ENCODE results near the gene CNTNAP5. TPM values are rescaled to one million over a fixed set of nuclear protein-coding genes. Genes with fewer than 3 reads are reported as not detected.

CNTNAP5 gene
- total RNA-seq, 1 experiment from 2014 or later: 0.05 TPM

DNA sequence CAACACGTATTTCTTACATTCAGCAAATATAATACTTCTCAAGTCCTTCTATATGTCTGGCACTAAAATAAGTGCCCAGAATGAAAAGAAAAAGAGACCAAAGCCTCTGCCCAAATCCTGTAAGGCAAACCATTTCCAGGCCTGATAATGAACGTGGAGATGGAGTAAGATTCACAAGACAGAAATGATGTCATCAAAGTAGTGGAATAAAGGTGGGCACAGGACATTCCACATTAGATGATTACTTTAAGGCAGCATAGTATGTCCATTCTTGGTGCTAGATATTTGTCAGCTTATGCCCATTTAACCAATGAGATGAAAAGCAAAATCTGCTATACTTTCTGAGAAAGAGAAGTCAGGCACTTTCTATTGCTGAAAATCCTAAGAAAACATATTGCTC lies 38.5 kb downstream of the CNTNAP5 start:
- no peak for DNase-seq (ENCODE audit: low read depth)

DNA sequence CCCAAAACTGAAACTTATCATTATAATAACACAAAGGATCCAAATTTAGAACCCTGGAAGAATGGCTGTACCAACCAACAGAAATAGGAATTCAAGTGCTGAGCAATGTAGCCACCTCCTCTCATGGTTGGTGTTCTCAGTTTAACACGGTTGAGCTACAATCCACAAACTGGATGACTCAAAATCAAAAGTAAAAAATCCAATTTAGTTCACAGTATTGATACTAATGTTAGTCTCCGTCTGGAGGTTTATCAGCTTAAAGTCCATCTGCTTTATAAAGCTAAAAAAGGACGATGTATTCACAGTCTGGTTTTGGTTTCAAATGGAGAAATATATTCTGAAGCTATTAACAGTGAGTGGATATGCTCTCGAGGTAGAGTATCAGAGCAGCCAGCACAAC lies 40.5 kb downstream of the CNTNAP5 start:
- no peak for DNase-seq (ENCODE audit: low read depth)

DNA sequence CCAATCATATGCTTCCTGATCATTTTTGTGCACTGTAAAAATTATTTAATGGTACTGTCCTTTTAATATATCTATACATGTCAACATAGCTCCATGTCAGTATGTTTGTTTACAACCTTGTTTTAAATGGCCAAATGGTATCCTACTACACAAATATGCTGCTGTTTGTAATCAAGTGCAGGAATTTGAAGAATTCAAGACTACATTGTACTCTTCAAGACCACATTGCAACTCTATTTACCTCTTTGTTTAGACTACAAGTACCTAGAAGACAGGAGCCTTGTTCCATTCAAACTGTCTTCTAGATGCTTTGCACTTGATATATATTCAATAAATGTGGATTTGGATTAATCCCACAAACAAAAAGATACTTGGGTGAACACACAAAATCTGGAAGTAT lies 41.7 kb downstream of the CNTNAP5 start:
- DNase-seq (ENCODE audit: low read depth): no peak

DNA sequence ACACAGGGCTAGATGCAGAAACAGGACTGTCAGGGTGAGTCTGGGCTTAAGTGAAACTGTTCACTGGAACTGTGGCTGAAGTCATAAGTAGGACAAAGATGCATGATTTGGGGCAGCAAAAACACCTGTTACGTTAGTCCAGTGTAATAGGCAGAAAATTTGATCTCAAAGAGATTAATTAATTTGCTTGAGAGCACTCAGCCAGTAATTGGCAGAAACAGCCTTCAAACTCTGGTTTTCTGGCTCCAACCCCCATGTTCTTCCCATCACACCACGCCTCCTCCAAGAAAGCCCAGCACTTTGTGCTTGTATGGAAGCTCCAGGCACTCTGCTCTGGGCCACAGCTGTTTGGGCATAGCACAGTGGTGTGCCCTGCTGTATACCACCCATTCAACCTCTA lies 54.0 kb downstream of the CNTNAP5 start:
- no peak for DNase-seq (ENCODE audit: low read depth)

DNA sequence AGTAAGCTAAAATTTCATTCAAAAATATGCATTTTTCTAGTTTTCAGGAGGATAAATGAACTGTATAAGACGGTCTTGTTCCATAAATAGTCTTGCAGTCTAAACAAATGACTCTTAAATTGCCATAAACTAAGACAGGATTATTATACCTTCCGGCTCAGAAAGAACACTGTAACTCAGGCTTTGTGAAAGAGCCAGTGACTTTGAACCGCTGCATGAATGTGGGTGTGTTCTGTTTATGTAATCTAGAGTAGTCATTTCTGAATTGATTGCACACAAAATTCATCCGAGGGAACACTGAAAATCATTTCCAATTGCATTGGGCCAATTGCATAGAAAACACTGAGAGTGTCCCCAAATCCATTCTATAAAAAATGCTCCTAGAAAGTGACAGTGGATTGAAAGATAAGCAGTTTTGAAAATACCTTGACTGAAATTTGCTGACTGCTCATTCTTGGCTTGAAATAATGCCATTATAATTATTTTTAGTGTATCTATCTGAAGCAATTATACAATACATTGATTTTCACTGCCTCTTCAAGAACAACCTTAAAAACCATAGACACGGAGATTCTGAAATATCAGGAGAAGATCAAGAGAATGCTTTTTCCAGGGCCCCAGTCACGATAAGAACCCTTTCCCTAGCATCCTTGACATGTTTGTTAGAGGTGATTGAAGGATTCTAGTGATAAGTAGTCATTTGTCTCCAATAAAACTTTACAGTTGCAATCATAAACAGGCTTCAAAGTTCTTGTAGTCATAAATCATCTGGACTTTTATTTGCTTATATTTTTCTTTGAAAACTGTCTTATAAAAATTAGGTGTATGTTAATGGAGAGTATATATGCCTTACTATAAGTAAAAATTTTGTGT lies 55.4 kb downstream of the CNTNAP5 start:
- DNase-seq (ENCODE audit: low read depth): peak; percentile 7

DNA sequence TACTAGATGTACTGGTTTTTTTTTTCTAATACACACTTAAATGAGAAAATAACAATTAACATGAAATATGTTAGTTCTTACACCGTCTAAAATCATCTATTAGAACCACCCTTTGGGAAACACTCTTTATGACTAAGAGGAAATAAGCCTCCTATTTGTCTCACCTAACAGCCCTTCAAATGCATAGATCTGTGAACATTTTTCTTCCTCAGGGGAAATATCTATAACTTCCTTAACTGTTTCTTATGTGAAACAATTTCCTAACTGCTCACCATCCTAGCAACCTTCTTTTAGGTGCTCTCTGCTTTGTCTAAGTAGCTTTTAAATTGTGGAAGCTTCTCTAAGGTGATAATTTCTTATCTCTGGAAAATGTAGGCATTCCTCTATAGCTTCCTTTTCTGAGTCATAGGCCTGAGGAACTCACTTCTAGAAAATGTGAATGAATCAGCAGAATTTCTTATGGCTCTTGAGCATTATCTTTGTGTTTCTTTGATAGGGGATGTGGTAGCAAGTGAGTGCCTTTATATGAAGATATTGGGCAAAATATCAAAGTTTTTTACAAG lies 56.1 kb downstream of the CNTNAP5 start:
- peak; percentile 22 for DNase-seq (ENCODE audit: low read depth)

DNA sequence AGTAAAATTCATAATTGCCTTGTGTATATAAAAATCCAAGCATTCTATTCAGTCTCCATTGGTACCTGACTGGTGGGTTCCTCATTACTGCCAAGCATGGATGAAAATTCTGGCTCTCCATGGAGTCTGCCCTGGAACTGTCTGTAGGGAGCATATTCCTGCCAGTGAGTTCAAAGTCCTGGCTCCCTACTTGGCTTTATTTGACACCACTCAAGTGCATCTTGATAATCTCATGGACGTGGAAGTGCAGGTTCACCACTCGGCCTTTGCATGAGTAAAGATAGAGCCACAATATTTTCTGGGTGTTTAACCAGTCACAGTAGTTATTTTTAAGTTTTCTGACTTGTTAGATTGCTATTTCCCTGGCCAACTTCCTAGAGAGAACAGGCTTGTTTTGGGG lies 63.5 kb downstream of the CNTNAP5 start:
- DNase-seq (ENCODE audit: low read depth): no peak

DNA sequence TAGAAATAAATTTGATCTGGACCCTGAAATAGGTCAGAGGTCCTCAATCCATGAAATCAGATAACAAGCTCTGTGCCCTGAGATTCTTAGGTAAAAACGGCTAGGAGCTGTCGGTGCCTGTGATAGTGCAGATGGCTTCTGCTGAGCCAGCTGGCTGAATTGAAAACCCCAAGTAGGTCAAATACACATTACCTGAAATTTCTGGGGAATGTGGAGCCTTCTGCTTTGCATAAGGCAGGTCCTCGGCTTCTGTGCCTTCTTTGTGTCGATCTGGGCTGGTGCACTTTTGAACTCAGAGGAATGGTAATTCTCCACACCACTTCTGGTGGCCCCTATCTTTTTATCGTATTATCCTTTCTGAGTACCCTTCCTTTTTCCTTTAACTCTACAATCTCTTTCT lies 66.6 kb downstream of the CNTNAP5 start:
- no peak for DNase-seq (ENCODE audit: low read depth)

DNA sequence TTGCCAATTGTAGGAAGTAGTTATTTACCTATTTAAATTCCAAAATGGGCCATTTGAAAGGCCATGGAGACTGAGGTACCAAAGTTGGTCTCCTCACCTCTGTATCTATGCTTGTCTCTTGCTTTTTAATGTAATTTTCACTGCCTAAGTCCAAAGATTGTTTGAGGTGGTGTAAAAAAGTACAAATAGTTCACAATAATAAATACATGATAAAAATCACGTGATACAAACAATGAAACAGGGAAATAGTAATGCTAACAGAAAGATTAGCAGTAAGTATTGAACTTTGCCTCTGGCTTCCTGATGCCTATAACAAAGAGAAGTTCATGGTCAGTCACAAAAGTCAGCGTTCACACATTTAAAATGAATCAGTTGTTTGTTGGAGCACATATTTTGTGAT lies 67.6 kb downstream of the CNTNAP5 start:
- DNase-seq (ENCODE audit: low read depth): no peak

DNA sequence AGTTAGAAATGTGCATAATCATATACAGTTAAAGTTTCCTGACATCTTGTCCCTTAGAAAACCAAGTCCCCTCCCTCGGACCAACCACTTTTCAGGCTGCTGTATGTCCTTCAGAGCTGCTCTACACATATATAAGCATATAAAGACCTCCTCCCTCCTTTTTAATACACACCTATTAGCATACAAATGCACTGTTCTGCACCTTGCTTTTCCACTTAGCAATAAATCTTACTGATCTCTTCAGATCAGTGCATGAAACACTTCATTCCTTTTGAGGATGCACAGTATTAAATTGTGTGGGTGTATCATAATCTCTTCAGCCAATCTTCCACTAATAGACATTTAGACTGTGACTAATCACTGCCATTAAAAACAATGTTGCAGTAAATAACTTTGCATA lies 79.8 kb downstream of the CNTNAP5 start:
- DNase-seq (ENCODE audit: low read depth): no peak

DNA sequence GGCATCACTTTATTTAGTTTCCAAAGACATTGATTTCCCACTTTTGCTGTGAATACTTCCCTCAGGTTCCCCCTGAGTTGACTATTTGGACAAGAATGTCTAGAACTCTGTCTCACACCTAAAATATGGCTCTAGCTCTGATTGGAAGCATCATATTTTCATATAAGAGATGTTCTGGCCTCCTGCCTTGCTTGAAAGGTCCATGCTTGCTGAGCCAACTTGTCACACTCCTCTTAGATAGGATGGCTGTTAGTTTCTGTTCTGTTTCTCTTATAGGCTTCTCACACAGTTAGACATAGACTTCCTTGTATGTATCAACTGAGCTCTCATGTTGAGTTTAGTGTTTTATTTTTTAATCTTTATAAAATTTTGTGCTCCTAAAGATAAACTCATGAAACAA lies 87.1 kb downstream of the CNTNAP5 start:
- no peak for DNase-seq (ENCODE audit: low read depth)

DNA sequence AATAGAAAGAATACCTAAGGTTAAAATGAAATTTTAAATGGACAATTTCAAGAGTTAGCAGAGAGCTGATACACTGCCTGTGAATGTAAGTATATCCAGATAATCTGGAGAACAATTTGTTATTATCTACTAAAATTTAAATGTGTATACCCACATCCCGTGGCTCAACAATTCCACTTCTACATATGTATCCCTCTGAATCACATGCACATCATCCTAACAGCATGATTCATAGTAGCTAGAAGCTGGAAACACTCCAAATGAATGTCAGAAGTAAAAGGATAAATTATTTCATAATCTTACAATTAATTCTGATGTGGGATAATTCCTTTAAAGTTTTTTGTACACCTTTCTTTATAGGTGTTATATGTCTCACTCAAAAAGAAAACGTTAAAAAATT lies 87.9 kb downstream of the CNTNAP5 start:
- peak; percentile 47 for DNase-seq (ENCODE audit: low read depth)

DNA sequence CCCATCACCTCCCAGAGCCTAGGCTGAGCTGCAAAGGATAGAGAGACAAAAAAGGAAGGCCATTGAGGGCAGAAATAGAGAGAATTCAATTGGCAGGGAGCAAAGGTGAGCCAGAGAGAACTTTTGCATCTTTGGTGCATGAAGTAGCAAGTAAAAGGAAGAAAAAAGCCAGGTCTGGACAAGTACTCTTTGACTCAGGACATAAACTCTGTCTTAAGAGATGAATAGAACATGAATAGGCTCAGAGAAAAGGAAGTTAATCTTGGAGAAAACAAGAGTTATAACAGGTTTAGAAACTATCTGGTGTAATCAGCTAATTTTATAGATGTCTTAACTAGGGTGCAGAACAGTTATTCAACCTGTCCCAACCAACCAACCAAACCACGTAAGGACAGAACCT lies 95.2 kb downstream of the CNTNAP5 start:
- no peak for DNase-seq (ENCODE audit: low read depth)

DNA sequence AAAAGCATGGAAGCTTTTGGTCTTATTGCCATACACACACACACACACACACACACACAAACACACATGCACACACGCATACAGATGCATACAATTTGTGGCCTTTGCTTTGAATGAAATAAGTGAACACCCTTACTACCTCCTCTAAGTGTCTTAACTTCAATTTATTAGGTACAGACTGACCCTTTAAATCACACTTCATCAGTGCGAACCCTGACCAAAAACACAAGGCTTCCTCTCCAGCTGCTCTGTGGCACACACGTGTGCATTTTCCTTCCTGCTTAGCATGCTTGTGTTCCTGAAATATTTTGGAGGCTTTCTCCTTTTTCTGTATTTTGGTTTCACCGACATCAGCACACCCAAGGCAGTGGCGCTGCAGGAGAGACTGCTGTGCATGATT lies 96.0 kb downstream of the CNTNAP5 start:
- no peak for DNase-seq (ENCODE audit: low read depth)

DNA sequence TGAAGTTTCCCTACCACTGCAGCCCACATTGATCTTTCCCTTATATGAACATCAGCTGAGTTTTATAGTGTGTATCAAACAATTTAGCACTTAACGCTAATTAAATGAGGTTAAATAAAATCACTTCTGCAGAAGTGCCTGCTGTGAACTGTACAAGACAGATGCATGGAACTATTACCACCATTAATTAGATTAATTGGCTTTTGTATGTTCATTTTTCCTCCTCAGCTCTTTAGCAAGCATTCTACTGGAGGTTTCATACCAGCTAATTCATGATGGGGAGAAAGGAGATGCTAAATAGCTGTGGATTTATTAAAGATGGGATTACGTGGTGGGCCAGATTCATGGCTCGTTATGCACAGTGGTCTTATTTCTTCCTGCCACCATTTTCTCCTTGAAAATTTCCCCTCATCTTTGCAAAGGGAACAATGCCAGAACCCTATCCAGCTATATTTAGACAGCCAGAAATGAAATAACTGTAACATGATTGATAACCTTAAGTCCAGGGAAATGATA lies 96.7 kb downstream of the CNTNAP5 start:
- no peak for DNase-seq (ENCODE audit: low read depth)

DNA sequence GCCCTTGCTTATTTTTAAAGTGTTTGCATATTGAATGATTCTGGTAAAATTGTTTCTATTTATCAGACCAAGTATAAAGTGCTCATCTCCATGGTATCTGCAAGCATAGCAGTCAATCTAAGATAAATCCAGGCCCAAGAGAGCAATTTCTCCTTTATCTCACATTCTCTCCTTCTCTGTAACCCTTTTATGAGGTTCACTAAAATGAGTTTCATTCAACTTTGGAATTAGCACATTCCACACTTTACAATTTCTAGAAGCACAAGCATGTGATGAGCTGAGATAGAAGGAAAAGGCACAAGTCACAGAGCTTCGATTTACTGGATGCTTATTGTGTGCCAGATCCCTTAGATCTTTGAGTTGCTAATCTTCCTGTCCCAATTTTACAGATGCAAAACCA lies 97.3 kb downstream of the CNTNAP5 start:
- DNase-seq (ENCODE audit: low read depth): no peak

DNA sequence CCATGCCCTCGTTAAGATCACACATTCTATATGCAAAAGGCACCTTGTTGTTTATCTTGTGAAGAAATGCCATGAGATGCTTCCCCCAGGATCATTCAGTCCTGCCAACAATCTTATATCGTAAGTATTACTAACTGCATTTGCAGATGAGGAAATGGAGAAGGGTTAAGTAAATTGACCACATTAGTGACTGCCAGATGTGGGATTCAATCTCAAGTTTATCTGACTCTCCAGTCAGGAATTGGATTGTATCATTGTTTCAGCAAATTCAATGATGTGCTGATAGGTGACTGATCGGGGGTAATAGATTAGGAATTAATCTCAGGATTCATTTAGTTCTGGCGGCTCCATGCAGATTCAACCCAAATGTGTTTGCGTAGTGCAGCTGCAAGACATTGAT lies 106.2 kb downstream of the CNTNAP5 start:
- DNase-seq (ENCODE audit: low read depth): no peak

DNA sequence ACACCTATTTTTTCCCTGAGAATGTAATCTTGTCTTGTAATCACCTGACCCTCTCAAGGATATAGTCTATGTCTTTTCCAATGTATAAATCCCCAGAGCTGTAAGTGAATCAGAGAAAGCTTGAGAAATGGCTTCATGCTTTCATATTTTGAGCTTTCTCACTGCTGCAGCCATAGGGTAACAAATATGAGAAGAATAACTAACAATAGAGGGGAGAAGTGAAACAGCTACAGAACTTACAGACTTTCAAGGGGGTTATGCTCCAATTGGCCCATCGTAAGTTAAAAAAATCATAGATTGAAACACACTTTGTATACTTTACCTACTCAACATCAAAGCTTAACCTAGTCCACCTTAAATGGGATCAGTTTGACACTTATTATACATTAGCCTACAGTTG lies 111.0 kb downstream of the CNTNAP5 start:
- DNase-seq (ENCODE audit: low read depth): no peak

DNA sequence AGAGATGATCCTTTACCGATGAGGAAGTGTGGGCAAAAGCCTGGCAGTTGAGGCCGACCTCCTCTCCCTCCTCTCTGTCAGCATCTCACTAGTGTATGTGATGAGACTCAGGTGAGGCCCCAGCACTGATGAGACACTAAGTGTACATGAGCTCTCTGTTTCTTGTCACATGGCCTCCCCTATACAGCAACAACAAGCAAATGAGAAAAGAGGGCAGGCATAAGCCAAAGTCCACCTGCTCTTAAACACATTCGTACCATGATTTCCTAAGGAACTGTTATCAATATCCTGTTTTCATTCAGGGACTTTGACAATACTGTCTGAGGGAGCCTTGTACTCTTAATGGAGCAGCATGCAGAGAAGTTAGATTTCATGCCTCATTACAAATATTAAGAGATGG lies 113.0 kb downstream of the CNTNAP5 start:
- no peak for DNase-seq (ENCODE audit: low read depth)

DNA sequence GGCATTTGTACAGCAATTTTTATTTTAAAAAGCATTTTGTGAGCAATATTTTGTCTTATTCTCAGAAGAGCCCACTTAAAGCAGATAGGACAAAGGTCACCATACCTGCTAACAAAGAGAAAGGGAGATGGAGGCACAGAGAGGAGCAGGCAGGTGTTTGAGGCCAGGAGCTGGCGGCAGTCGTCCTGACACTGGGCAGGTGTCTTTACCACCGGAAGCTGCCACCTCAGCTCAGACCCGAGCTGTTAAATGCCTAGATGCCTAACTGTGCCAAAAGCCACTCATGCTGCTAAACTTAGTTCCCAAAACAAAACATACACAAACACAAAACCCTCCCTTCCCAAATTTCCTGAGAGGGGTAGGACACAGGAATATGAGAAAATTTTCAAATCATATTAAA lies 120.9 kb downstream of the CNTNAP5 start:
- no peak for DNase-seq (ENCODE audit: low read depth)

DNA sequence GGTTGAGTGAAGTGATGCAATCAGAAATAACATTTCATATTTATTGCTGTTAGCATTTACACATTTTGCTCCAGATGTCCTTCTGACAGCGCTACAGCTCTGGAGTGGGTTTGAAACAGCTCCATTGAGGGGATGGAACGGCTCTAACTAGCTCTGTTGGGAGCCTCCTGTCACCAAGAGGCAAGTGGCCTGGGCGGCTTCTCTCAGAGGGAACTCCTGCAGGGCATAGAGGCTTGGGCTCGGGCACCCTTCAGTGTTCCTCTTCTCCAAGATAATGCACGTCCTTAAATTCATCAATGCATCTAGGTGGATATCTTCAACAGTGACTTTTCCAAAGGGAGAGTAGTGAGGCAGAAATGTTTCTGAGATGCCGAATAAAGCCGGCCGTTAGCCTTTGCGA lies 122.5 kb downstream of the CNTNAP5 start:
- no peak for DNase-seq (ENCODE audit: low read depth)

DNA sequence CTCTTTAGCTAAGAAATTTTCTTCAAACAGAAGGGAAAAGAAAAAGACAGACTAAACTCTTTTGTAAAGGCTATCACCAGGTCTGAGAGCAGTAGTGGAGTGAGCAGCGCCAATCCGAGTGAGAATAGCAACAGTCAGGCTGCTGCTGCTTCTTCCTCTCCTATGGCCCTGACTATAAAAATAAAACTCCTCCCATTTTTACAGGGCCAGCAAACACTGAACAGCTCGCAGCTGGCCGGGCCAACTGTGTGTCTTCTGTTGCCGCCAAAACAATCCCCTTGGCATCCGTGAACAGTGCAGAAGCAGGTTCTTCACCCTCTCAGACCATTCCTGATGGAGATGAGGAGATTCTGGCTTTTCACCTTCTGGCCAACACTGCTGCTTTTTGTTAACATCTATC lies 124.5 kb downstream of the CNTNAP5 start:
- DNase-seq (ENCODE audit: low read depth): peak; percentile 8

DNA sequence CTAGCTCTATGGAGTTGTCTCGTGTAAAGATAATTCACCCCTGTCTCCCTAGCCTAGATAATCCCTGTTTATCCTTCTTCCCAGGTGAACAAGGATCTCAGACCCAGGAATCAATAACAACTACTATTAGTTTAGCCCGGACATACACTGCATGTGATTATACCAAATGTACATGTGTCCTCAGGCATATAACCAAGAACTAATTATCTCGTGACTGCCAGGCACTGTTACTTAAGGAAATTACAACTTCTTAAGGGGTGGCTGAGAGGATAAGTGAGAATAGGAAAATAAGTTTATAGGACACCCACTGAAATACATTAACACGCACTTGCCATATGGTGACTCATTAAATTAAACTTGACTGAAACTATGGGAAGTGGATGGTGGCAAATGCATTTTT lies 126.6 kb downstream of the CNTNAP5 start:
- no peak for DNase-seq (ENCODE audit: low read depth)

DNA sequence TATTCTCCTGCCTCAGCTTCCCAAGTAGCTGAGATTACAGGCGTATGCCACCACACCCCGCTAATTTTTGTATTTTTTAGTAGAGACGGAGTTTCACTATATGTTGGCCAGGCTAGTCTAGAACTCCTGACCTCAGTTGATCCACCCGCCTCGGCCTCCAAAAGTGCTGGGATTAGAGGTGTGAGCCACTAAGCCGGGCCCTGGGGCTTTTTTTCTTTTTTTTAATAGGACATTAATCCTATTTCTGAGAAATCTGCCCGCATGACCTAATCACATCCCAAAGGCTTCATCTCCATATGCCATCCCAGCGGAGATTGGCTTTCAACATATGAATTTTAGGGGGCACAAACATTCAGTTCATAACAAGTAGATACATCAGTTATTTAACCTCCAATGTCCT lies 128.6 kb downstream of the CNTNAP5 start:
- DNase-seq (ENCODE audit: low read depth): no peak

Data from M059J (cell line).